ENCODE measurements around the gene SLC26A8.
A peak's percentile ranks its signal among the peaks of the same experiment; 100 is the strongest.
"Not testable (repeated sequence)": the region's sequence is repeated elsewhere in the genome, so short reads cannot be mapped to it uniquely, and the experiment has no call there.

The SLC26A8 gene

DNA sequence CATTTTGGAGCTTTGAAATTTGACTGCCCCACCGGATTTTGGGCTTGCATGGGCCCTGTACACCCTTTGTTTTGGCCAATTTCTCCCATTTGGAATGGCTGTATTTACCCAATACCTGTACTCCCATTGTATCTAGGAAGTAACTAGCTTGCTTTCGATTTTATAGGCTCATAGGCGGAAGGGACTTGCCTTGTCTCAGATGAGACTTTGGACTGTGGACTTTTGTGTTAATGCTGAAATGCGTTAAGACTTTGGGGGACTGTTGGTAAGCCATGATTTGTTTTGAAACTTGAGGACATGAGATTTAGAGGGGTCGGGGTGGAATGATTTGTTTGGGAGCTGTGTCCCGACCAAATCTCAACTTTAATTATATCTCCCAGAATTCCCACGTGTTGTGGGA lies 83.3 kb downstream of the SLC26A8 start:
- not testable (repeated sequence) for DNase-seq

DNA sequence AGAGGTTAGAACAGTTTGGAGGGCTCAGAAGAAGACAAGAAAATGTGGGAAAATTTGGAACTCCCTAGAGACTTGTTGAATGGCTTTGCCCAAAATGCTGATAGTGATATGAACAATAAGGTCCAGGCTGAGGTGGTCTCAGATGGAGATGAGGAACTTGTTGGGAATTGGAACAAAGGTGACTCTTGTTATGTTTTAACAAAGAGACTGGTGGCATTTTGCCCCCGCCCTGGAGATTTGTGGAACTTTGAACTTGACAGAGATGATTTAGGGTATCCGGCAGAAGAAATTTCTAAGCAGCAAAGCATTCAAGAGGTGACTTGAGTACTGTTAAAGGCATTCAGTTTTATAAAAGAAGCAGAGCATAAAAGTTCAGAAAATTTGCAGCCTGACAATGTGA lies 84.4 kb downstream of the SLC26A8 start:
- DNase-seq: not testable (repeated sequence)

DNA sequence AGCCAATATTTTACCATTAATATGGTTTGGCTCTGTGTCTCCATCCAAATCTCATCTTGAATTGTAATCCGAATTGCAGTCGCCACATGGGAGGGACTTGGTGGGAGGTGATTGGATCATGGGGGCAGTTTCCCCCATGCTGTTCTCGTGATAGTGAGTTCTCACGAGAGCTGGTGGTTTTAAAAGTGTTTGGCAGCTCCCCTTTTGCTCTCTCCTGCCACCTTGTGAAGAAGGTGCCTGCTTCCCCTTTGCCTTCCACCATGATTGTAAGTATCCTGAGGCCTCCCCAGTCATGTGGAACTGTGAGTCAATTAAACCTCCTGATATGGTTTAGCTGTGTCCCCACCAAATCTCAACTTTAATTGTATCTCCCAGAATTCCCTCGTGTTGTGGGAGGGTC lies 85.2 kb downstream of the SLC26A8 start:
- not testable (repeated sequence) for DNase-seq

DNA sequence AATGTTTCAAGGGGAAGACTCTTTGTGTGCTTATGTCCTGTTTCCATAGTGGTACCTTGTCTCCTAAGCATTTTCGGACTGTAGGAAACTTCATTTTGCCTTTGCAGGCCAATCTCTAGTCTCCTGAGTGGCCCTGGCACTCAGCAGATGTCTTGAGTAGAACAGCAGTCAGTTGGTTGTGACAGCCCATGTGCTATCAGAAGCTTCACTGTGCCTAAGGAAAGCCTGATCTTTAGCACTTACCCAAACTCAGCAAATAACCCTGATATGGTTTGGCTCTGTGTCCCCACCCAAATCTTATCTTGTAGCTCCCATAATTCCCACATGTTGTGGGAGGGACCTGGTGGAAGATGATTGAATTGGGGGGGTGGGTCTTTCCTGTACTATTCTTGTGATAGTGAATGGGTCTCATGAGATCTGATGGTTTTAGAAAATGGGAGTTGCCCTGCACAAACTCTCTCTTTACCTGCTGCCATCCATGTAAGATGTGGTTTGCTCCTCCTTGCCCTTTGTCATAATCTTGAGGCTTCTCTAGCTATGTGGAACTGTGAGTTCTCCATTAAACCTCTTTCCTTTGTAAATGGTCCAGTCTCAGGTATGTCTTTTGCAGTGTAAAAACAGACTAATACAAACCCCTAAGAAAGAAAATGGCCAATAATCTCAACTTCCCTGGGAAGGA lies 87.6 kb downstream of the SLC26A8 start:
- DNase-seq: peak; percentile 34

DNA sequence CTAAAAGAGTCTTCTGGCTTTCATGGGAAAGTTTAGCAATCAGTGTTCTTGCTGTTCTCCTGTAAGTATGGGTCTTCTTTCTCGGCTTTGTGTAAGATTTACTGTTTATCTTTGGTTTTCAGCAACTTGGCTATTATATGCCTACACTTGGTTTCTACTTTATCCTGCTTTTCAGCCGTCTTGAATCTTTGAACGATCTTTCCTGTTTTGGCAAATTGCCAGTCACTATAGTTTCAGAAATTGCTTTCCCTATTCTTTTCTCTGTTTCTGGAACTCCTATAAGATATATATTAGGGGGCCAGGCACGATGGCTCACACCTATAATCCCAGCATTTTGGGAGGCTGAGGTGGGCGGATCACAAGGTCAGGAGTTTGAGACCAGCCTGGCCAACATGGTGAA lies 89.0 kb downstream of the SLC26A8 start:
- DNase-seq: no peak

DNA sequence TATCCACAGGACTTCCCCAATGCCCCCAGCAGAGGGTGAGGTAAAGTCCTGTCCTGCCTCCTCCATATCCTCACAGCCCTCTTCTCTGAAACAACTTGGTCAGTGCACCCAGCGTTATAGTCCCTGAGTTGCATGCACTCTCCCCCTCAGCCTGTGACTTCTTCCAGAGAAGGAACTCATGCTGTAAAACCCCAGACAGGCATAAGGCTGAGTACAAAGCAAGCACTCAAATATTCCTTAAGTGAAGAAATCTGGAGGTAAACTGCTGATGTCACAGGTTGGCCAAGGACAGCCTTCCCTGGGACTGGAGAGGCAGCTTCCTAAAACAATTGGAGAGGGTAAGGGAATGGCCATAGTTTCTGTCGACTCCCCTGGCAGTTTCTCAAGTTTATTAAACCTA lies 90.6 kb downstream of the SLC26A8 start:
- no peak for DNase-seq

DNA sequence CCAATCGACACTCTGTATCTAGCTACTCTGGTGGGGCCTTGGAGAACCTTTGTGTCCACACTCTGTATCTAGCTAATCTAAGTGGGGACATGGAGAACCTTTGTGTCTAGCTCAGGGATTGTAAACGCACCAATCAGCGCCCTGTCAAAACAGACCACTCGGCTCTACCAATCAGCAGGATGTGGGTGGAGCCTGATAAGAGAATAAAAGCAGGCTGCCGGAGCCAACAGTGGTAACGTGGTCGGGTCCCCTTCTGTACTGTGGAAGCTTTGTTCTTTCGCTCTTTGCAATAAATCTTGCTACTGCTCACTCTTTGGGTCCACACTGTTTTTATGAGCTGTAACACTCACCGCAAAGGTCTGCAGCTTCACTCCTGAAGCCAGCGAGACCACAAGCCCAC lies 92.6 kb downstream of the SLC26A8 start:
- DNase-seq: not testable (repeated sequence)

DNA sequence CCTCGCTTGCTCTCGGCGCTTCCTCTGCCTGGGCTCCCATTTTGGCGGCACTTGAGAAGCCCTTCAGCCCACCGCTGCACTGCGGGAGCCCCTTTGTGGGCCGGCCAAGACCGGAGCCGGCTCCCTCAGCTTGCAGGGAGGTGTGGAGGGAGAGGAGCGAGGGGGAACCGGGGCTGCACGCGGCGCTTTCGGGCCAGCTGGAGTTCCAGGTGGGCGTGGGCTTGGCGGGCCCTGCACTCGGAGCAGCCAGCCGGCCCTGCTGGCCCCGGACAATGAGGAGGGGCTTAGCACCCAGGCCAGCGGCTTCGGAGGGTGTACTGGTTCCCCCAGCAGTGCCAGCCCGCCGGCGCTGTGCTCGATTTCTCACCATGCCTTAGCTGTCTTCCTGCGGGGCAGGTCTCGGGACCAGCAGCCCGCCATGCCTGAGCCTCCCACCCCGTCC lies 93.3 kb downstream of the SLC26A8 start:
- no peak for DNase-seq

DNA sequence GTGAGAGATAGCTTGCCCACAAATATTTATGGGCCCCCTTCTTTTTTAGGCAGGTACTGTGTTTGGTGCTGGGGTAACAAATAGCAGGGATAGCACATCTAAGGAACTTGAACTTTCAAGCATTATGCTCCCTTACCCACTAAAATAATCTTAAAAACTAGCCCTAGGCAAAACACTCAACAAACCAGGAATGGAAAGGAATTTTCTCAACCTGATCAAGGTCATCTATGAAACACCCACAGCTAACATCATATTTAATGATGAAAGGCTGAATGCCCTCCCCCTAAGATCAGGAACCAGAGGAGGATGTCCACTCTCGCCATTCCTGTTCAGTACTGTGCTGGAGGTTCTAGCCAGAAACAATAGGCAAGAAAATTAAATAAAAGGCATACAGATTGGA lies 94.8 kb downstream of the SLC26A8 start:
- no peak for DNase-seq

DNA sequence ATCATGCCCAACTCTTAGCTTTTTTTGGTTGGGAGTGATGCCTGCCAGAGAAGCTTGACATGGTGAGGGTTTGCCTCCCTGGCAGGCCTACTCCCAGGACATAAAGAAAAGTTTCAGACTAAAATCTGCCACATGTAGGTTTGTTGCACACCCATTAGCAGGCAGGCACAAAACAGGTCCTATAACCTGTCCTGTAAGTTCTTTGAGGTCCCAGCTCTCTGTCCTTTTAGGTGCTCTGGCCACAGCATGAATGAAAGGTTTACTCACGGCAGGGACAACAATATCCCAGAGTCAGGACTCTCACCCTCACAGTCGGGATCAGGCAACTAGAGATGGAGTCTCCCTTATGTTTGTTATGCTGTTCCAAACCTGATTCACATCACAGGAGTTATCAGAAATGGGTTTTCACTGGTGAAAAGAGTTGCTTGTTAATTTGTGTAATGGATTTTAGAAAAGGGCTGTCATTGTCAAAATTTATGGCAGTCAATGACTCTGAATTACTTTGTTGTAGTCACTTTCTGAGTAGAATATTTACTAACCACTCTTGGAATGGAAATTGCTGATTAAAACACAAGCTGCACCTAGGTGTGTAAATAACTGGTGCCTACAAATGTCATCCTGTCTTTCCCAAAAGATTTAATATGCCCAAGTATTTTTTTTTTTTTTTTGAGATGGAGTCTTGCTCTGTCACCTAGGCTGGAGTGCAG lies 97.8 kb downstream of the SLC26A8 start:
- no peak for DNase-seq

DNA sequence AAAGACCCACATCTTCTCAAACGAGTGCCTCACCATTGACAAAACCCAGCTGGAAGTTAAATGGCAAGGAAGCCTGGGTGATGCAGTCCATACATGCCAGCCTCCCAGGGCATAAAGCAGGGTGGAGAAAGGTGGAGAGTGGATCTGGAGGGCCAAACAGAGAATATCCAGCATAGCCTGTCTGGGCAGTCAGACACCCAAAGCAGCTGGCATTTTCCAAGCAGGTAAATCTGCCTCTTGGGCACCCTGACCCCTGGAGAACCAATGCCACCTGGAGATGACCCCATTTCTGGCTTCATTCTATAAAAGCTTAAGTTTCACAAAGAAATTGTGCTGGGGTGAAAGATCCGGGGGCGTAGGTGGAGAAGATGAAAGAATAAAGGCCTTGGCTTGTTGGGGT lies 98.5 kb downstream of the SLC26A8 start:
- no peak for DNase-seq

DNA sequence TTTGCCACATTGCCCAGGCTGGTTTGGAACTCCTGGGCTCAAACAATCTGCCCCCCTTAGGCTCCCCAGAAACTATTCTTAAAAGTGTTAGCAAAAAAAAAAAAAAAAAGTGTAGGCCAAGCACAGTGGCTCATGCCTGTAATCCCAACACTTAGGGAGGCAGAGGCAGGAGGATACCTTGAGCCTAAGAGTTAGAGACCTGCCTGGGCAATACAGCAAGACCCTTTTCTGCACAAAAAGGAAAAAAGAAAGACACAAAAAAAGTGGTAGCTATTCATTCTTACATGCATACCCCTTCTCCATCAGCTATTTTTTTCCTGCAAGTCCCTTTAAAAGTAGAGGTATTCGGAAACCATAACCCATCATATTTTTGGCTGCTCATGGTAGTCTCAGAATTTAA lies 100.3 kb downstream of the SLC26A8 start:
- no peak for DNase-seq

DNA sequence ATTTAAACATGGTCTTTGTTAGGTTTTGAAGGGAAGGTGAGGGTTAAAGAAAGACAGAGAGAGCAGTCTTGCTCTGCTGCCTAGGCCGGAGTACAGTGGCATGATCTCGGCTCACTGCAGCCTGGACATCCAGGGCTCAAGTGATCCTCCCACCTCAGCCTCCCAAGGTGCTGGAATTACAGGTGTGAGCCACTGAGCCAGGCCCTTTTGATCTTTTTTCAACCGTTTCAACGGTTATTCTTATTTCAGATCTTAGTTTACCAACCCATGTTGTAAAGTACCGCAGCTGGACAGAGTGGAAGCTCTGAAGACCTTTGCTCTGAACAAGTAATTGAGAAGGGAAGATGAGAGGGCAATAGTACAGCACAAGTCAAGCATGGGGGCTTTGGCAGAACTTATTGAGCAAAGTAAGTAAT lies 102.3 kb downstream of the SLC26A8 start:
- DNase-seq: no peak

DNA sequence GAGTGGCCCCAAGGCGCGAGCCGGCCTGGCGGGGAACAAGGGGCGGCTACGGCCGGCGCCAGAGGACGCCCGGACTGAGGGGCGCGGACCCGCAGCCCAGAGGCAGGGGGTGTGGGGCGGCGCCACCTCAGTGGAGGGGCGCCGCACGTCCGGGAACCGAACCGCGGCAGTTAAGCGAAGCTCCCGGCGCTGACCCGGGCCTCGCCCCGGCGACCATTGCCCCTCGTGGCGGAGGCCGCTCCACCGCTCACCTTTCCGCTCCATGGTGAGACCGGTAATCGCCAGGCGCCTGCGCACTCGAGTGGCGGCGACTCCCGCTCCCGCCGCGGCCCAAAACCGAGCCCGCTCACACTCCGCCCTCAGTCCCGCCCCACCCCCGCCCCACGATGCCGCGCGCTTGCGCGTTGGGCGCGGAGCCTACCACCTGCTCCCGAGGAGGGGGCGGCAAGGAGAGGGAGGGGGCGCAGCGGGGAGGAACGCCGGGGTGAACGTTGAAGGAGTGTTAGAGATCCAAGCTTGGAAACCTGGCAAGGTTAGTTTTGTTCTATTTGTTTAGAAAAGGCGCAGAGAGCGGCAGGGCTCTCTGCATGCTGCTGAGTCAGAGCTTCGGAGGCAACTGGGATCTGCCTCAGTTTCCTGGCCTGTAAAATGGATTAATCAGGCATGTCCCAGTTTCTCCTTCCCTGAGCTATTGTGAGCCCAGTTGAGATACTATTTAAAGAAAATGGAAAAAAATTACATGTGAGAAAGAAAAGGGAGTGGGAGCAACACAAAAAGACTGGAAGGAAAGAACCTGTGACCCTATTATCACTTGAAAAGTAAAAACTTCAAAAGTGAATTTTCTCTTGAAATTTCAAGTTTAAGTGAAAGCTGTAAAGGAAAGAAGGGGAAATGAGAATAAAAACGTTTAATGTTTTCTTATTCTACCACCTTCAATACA lies 103.4 kb downstream of the SLC26A8 start, which contains the start of gene SRPK1:
TSS of gene SRPK1 (minus strand) at position 306 of the 940 bp plus-strand sequence. CDS start at position 264, 42 bp downstream.
- peak; percentile 95 for DNase-seq

DNA sequence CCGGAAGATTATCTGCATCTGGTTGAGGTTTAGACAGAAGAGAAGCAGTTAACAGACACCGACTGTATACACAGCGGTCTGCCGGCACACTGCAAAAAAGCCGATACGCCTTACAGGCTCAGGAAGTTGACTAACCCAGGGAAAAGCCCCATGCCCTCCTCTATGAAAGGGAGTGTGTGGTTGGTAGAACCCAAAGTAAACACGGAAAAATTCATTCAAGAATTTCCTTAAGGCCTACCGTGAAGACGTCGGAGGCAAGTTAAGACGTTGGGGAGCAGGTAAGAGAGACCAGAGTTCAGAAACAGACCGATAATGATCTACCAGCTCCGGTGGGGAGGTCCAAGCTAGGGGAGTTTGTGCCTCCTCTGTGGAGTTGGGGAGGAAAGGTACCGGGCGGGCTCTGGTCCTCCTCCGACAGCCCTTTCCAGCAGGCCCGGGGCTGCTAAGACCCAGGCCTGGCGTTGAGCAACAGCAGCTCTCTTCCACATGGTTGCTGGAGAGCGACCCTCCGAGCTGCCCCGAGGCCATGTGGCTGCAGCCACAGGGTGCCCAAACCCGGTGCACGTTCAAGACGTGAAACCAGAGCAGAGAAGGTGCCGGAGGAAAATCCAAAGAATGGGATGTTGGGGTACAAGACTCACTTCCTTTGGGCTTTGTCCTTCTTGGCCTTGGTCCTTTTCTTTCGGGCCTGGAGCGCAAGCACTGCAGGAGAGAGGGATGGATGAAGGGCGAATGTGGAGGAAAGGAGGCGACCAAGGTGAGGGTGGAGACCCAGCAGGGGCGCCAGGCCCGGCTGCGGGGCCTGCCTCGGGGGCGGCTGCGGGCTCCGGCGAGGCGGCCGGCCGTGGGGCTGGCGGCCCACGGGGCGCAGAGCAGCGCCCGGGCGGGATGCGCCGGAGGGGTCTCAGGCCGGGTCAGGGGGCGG lies 104.4 kb downstream of the SLC26A8 start:
- DNase-seq: peak; percentile 67

DNA sequence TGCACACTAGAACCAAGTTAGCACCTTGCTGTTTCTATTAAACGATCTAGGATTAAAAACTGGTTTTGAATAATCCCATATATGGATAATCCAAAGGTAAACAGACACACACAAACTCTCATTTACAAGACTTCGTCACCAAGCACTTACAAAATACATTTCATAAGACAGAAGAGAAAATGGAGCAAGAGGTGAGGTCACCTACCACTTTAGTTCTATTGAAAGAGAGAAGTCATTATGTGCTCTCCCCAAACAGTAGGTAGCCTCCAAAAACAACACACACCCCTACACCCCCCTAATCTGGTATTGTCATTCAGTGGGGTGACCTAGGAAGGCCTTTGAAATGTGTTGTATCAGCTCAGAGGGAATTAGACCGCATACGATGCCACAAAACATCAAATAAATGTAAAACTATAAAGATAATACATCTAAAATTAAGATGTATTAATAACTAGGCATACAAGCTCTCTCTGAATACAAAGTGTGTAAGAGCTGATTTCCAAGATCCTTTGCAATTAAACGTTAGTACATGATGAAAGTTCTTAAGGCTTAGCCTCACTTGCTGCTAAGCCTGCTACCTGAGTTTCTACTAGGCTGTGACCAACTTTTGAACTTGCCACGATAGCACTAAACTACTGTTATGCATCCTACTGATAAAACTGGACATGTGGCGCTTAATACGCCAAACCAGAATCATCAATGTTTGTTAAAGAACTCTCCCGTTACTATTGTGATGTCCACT lies 105.2 kb downstream of the SLC26A8 start:
- peak; percentile 45 for DNase-seq

DNA sequence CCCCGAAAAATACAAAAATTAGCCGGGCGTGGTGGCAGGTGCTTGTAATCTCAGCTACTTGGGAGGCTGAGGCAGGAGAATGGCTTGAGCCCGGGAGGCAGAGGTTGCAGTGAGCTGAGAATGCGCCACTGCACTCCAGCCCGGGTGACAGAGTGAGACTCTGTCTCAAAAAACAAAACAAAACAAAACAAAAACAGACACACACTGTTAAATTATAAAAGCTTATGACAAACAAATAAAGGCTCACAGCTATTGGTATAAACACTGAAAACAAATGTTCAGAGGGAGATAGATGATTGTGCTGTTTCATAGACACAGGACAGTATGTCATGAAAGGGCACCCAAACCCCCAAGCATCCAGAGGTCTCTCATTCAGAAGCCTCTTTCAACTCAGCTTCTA lies 107.5 kb downstream of the SLC26A8 start:
- not testable (repeated sequence) for DNase-seq

DNA sequence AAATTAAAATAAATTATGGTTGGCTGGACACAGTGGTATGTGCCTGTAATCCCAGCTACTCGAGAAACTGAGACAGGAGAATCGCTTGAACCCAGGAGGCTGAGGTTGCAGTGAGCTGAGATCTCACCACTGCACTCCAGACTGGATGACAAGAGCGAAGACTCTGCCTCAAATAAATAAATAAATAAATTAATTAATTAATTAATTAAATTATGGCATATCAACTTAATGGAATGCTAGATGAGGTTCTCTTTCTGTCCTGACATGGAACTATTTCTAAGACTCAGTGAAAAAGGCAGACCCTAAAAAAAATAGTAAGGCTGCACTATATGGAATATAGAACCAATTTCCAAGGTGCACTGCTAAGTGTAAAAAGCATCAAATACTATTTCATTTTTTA lies 108.4 kb downstream of the SLC26A8 start:
- DNase-seq: no peak

DNA sequence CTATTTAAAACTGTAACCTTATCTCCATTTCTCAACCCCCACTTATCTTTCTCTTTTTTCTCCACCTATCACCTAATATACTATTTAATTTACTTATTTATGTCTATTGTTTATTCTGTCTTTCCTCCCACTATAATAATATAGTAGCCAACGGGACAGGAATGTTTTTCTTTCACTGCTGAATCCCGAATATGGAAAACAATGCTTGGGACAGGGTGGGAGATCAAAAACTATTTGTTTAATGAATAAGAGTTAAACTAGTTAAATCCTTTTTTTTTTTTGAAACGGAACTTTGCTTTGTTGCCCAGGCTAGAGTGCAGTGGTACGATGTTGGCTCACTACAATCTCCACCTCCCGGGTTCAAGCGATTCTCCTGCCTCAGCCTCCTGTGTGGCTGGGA lies 109.9 kb downstream of the SLC26A8 start:
- no peak for DNase-seq

DNA sequence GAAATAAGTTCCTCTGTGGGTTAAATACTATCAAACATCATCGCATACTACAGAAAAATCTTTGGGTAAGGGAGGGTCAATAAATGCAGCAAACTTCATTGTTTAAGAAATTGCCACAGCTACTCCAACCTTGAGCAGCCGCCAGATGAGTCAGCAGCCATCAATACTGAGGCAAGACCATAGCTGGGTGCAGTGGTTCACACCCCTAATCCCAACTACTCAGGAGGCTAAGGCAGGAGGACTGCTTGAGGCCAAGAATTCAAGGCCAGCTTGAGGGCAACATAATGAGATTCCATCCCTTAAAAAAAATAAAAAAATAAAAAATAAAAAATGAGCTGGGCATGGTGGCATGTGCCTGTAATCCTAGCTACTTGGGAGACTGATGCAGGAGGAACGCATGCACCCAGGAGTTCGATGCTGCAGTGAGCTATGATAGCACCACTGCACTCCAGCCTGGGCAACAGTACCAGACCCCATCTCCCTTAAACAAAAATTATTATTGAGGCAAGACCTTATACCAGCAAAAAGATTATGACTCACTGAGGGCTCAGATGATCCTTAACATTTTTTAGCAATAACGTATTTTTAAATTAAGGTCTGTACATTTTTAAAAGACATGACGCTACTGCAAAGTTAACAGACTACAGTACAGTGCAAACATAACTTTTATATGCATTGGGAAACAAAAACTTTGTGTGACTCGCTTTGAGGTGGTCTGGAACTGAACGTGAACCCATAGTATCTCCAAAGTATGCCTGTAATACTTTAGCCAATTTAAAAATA lies 112.4 kb downstream of the SLC26A8 start:
- no peak for DNase-seq

DNA sequence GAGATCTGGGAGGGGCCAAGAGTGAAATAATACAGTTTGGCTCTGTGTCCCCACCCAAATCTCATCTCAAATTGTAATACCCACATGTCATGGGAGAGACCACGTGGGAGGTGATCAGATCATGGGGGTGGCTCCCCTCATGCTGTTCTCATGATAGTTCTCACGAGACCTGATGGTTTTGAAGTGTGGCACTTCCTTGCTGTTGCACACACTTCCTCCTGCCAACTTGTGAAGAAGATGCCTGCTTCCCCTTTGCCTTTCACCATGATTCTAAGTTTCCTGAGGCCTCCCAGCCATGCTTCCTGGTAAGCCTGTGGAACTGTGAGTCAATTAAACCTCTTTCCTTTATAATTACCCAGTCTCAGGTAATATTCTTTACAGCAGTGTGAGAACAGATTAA lies 114.9 kb downstream of the SLC26A8 start:
- not testable (repeated sequence) for DNase-seq
